Keratinocyte (primary cell): ENCODE data around the gene OR2A25.

Source experiments
- EZH2 ChIP-seq: IDR thresholded peaks from one replicate; pipeline ENCODE4 v1.6.1; 2012; ENCODE audit warnings: inconsistent platforms, mild to moderate bottlenecking, low read length, moderate library complexity
- TF ChIP-seq, protein P1 (sequence below), 3 experiments: IDR thresholded peaks in 1 of 3; conservative IDR thresholded peaks in 1 of 3; optimal IDR thresholded peaks in 1 of 3; 2 replicates in 2 of 3; 3 replicates in 1 of 3; pipeline versions ENCODE3 to v1.5.1; 2011; ENCODE audit warnings: low read length in 3 of 3, mild to moderate bottlenecking in 3 of 3, moderate library complexity in 2 of 3, control low read depth in 1 of 3, inconsistent platforms in 1 of 3; ENCODE audit not compliant: insufficient read depth in 2 of 3; ENCODE audit errors: extremely low read depth in 1 of 3

DNA sequence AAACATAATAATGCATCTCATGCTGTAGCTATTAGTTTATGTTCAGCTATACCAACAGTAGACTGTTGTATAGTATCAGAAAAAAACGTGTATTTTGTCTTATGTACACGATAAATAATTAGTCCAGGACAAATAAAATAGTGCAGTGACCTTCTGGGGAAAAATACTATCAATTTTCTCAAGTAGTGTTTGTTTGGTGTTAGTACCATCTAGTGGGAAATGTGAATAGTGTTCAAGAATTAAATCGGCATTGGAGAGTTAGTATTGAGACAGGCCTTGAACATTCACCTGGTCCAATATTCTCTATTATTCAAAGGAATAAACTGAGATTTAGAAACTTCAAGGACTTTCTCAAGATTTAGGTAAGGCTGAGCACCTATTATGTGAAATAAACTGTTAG is 42.5 kb upstream of the OR2A25 start:
- TF ChIP-seq, protein P1, sequence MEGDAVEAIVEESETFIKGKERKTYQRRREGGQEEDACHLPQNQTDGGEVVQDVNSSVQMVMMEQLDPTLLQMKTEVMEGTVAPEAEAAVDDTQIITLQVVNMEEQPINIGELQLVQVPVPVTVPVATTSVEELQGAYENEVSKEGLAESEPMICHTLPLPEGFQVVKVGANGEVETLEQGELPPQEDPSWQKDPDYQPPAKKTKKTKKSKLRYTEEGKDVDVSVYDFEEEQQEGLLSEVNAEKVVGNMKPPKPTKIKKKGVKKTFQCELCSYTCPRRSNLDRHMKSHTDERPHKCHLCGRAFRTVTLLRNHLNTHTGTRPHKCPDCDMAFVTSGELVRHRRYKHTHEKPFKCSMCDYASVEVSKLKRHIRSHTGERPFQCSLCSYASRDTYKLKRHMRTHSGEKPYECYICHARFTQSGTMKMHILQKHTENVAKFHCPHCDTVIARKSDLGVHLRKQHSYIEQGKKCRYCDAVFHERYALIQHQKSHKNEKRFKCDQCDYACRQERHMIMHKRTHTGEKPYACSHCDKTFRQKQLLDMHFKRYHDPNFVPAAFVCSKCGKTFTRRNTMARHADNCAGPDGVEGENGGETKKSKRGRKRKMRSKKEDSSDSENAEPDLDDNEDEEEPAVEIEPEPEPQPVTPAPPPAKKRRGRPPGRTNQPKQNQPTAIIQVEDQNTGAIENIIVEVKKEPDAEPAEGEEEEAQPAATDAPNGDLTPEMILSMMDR (optimal IDR thresholded peaks at IDR 0.05 in 1 of 3, IDR thresholded peaks at IDR 0.05 in 1 of 3, conservative IDR thresholded peaks at IDR 0.05 in 1 of 3; ENCODE audit: extremely low read depth in 1 of 3, insufficient read depth in 2 of 3, low read length in 3 of 3): peak in 2 of 3 experiments; percentile 18
- no peak for TF ChIP-seq EZH2
